Measurements from ENCODE around the gene FAM161A.
"Not testable (repeated sequence)": the region's sequence is repeated elsewhere in the genome, so short reads cannot be mapped to it uniquely, and the experiment has no call there.

FAM161A gene

DNA sequence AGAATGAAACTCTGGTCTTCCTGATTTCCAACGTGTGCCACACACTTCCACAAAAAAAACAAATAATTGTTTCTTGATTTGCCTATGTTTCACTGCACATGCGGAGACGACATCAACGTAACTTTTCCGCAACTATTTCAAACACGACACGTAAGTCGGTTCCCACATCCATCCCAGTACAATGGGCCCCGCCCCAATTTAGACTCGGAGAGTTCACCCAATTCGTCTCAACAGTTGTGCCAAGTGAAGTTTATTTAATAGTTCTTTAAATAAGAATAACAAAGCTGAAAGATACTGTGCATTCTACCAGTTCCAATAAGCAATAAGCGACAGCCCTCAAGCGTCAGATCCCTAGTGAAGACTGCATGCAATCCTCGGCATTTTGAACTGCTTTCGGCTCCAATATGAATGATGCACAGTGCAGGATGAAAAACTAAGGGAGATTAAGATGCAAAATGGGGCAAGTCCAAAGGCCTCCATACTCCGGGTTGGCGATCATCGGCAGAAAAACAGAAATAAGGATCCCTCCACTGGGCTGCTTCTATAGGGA lies 33.9 kb upstream of the FAM161A start:
- H4K20me1 ChIP-seq (ENCODE audit: insufficient read depth), result peaks cover 18% of the 10 kb centered on the region
- TF ChIP-seq, protein P1, sequence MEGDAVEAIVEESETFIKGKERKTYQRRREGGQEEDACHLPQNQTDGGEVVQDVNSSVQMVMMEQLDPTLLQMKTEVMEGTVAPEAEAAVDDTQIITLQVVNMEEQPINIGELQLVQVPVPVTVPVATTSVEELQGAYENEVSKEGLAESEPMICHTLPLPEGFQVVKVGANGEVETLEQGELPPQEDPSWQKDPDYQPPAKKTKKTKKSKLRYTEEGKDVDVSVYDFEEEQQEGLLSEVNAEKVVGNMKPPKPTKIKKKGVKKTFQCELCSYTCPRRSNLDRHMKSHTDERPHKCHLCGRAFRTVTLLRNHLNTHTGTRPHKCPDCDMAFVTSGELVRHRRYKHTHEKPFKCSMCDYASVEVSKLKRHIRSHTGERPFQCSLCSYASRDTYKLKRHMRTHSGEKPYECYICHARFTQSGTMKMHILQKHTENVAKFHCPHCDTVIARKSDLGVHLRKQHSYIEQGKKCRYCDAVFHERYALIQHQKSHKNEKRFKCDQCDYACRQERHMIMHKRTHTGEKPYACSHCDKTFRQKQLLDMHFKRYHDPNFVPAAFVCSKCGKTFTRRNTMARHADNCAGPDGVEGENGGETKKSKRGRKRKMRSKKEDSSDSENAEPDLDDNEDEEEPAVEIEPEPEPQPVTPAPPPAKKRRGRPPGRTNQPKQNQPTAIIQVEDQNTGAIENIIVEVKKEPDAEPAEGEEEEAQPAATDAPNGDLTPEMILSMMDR (conservative IDR thresholded peaks at IDR 0.05; ENCODE audit: low read depth, low read length), result no peak
- peak overlapping the region; percentile 97 for H3K9ac ChIP-seq
- peak overlapping the region; percentile 96 for H3K27ac ChIP-seq
- peaks cover 14% of the 10 kb centered on the region; the same call in 1 of the 2 replicates for H3K36me3 ChIP-seq (ENCODE audit: insufficient read depth)
- peak overlapping the region; percentile 93 for H3K4me3 ChIP-seq (IDR thresholded peaks at IDR 0.05; ENCODE audit: insufficient read depth, low read depth, low read length)
- H3K4me2 ChIP-seq, result peak overlapping the region; percentile 94
- no peaks in the 10 kb centered on the region for H3K27me3 ChIP-seq (ENCODE audit: insufficient read depth, low read depth)
- peaks cover 48% of the 10 kb centered on the region for H3K79me2 ChIP-seq (ENCODE audit: insufficient read depth, low read depth)
- H3K4me1 ChIP-seq (ENCODE audit: low read depth, poor library complexity, severe bottlenecking), result peaks cover 18% of the 10 kb centered on the region
- H2AFZ ChIP-seq (ENCODE audit: low read depth), result peak overlapping the region; percentile 94

DNA sequence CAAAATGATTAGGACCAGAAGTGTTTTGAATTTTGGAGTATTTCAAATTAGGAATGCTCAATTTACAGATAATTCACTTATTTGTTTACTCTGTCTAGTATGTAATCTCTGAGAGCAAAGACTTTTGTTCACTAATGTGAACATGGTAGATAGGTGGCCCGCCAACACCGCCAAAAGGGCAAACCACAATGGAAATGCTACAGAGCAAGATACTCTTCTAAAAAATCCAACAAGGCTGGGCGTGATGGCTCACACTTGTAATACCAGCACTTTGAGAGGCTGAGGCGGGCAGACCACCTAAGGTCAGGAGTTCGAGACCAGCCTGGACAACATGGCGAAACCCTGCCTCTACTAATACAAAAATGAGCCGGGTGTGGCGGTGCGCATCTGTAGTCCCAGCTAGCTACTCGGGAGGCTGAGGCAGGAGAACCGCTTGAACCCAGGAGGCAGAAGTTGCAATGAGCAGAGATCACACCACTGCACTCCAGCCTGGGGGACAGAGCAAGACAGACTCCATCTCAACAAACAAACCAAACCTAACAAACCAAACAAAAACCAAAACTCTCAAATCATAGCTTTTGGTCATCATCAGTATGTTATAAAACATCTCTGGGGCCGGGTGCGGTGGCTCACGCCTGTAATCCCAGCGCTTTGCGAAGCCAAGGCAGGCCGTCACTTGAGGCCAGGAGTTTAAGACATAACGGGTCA lies 32.2 kb upstream of the FAM161A start:
- Histone ChIP-seq H3K36me3 (ENCODE audit: insufficient read depth) (peaks cover 21% of the 10 kb centered on the region; the same call in 1 of the 2 replicates), H3K4me3 (IDR thresholded peaks at IDR 0.05; ENCODE audit: insufficient read depth, low read depth, low read length) (no peak overlapping the region), H3K27ac (no peak overlapping the region), H3K79me2 (ENCODE audit: insufficient read depth, low read depth) (peaks cover 48% of the 10 kb centered on the region), H3K4me1 (ENCODE audit: low read depth, poor library complexity, severe bottlenecking) (peaks cover 18% of the 10 kb centered on the region), H3K27me3 (ENCODE audit: insufficient read depth, low read depth) (no peaks in the 10 kb centered on the region), H3K4me2 (peak overlapping the region; percentile 94), H4K20me1 (ENCODE audit: insufficient read depth) (peaks cover 18% of the 10 kb centered on the region), H3K9ac (no peak overlapping the region), H2AFZ (ENCODE audit: low read depth) (no peak overlapping the region)
- TF ChIP-seq, protein P1 (conservative IDR thresholded peaks at IDR 0.05; ENCODE audit: low read depth, low read length), result no peak

DNA sequence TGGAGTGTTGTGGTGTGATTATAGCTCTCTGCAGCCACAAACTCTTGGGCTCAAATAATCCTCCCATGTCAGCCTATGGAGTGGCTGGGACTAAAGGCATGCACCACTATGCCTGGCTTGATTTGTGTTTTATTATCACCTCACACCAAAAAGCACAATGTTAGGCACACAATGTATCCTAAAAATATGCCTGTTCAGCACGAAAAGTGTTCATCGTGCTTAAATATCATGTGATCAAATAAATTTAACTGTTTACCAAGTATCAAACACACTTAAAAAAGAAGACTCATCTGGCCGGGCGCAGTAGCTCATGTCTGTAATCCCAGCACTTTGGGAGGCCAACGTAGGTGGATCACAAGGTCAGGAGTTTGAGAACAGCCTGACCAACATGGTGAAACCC lies 29.0 kb upstream of the FAM161A start:
- Histone ChIP-seq H3K79me2 (ENCODE audit: insufficient read depth, low read depth) (peaks cover 50% of the 10 kb centered on the region), H3K27ac (no peak overlapping the region), H3K4me2 (no peak overlapping the region), H3K4me3 (IDR thresholded peaks at IDR 0.05; ENCODE audit: insufficient read depth, low read depth, low read length) (no peak overlapping the region), H4K20me1 (ENCODE audit: insufficient read depth) (peaks cover 18% of the 10 kb centered on the region), H3K27me3 (ENCODE audit: insufficient read depth, low read depth) (no peaks in the 10 kb centered on the region), H3K36me3 (ENCODE audit: insufficient read depth) (peaks cover 47% of the 10 kb centered on the region; the same call in 1 of the 2 replicates), H3K4me1 (ENCODE audit: low read depth, poor library complexity, severe bottlenecking) (peaks cover 18% of the 10 kb centered on the region), H2AFZ (ENCODE audit: low read depth) (no peak overlapping the region), H3K9ac (no peak overlapping the region)
- TF ChIP-seq, protein P1 (conservative IDR thresholded peaks at IDR 0.05; ENCODE audit: low read depth, low read length), result no peak

DNA sequence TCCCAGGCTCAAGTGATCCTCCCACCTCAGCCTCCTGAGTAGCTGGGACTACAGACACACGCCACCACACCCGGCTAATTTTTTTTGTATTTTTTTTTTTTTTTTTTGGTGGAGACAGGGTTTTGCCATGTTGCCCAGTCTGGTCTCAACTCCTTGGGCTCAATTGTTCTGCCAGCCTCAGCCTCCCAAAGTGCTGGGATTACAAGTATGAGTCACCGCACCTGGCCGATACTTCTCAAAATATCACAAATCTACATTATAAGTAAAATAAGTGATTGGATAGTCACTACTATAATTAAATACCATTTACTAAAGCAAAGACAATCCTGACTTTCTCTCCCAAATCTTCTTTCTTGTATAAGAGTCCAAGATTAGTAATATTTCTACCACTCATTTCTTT lies 25.5 kb upstream of the FAM161A start:
- Histone ChIP-seq H3K36me3 (ENCODE audit: insufficient read depth) (peaks cover 61% of the 10 kb centered on the region; the same call in 1 of the 2 replicates), H3K79me2 (ENCODE audit: insufficient read depth, low read depth) (peaks cover 15% of the 10 kb centered on the region)
- not testable (repeated sequence) for H3K4me1 ChIP-seq (ENCODE audit: low read depth, poor library complexity, severe bottlenecking); H3K4me2 ChIP-seq; H3K27me3 ChIP-seq (ENCODE audit: insufficient read depth, low read depth); H3K27ac ChIP-seq; H3K4me3 ChIP-seq (IDR thresholded peaks at IDR 0.05; ENCODE audit: insufficient read depth, low read depth, low read length); H3K9ac ChIP-seq; H2AFZ ChIP-seq (ENCODE audit: low read depth); H4K20me1 ChIP-seq (ENCODE audit: insufficient read depth)

DNA sequence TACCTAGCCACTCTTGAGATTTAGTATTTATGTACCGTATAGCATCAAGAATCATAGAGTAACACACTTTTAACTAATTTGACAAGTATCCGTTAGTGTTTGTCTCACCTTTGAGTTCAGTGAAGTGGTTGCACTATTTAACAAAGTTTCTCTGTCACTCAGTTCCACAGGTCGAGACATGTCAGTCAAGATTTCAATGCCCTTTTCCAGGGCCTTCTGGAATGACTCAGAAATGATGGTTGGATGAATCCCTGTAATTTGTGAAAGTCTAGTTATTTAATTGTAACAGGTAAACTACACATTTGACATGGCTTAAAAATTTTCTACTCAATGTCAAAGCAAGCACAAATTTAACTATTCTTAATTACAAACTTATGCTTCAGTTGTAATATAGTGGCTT lies 24.9 kb upstream of the FAM161A start:
- Histone ChIP-seq H3K4me2 (no peak overlapping the region), H4K20me1 (ENCODE audit: insufficient read depth) (no peaks in the 10 kb centered on the region; the same call in 1 of the 2 replicates), H3K36me3 (ENCODE audit: insufficient read depth) (peaks cover 61% of the 10 kb centered on the region; the same call in 1 of the 2 replicates), H3K27ac (no peak overlapping the region), H3K4me1 (ENCODE audit: low read depth, poor library complexity, severe bottlenecking) (no peaks in the 10 kb centered on the region), H3K4me3 (IDR thresholded peaks at IDR 0.05; ENCODE audit: insufficient read depth, low read depth, low read length) (no peak overlapping the region), H3K27me3 (ENCODE audit: insufficient read depth, low read depth) (no peaks in the 10 kb centered on the region), H2AFZ (ENCODE audit: low read depth) (no peak overlapping the region), H3K9ac (no peak overlapping the region), H3K79me2 (ENCODE audit: insufficient read depth, low read depth) (peaks cover 9% of the 10 kb centered on the region)
- TF ChIP-seq, protein P1 (conservative IDR thresholded peaks at IDR 0.05; ENCODE audit: low read depth, low read length), result no peak
